Aorta (tissue), 5 donors: Measurements from ENCODE around the gene EMC6. TPM values are rescaled to one million over a fixed set of nuclear protein-coding genes. Genes with fewer than 3 reads are reported as not detected.
"Not testable (repeated sequence)": the region's sequence is repeated elsewhere in the genome, so short reads cannot be mapped to it uniquely, and the experiment has no call there.

Experiments
- ATAC-seq: fragments of 200-7000 bp; cut with Tn5 transposase; one replicate; pipeline ENCODE4 v1.9.1; 2022; ENCODE audit warnings: moderate library complexity; ENCODE audit not compliant: low FRiP score
- DNase-seq, 2 donors: peaks; one replicate each; pipeline ENCODE4 v3.0.0-alpha.2; 2020
- H3K27ac ChIP-seq, 2 donors: one replicate each; pipeline ENCODE4 v1.5.1; 2013; ENCODE audit warnings: low read length in 2 of 2, mild to moderate bottlenecking in 2 of 2, moderate library complexity in 2 of 2, control low read depth in 1 of 2, inconsistent platforms in 1 of 2, low read depth in 1 of 2
- H3K27me3 ChIP-seq, 2 donors: one replicate each; pipeline ENCODE4 v1.6.1; 2013; ENCODE audit warnings: control low read depth in 1 of 2, low read length in 1 of 2, mild to moderate bottlenecking in 1 of 2, moderate library complexity in 1 of 2; ENCODE audit not compliant: insufficient read depth in 2 of 2, control insufficient read depth in 1 of 2
- H3K36me3 ChIP-seq, 2 donors: one replicate each; pipeline ENCODE4 v1.6.1; 2013; ENCODE audit warnings: control low read depth in 1 of 2, low read length in 1 of 2, mild to moderate bottlenecking in 1 of 2; ENCODE audit not compliant: insufficient read depth in 2 of 2, control insufficient read depth in 1 of 2
- H3K4me1 ChIP-seq, 2 donors: one replicate each; pipeline ENCODE4 v1.6.1; 2013; ENCODE audit warnings: low read length in 2 of 2, control low read depth in 1 of 2, mild to moderate bottlenecking in 1 of 2, moderate library complexity in 1 of 2; ENCODE audit not compliant: insufficient read depth in 2 of 2, control insufficient read depth in 1 of 2
- H3K4me3 ChIP-seq, 2 donors: one replicate each; pipeline ENCODE4 v1.5.1; 2013; ENCODE audit warnings: low read length in 2 of 2, control low read depth in 1 of 2, mild to moderate bottlenecking in 1 of 2
- H3K9me3 ChIP-seq: one replicate; pipeline ENCODE4 v1.6.1; 2013; ENCODE audit warnings: mild to moderate bottlenecking, low read length; ENCODE audit not compliant: control insufficient read depth
- WGBS, 2 donors: extraction: QIAGEN DNeasy Blood & Tissue Kit; methylation state at CpG; one replicate each; pipeline ENCODE4 v1.1.7; 2013; 5-methylcytosine and 5-hydroxymethylcytosine counted together
- intact Hi-C, 2 donors: fragments of 100-400 bp; cut with DNase I; formaldehyde crosslinking; loops; one replicate each; pipeline versions ENCODE4 v1.14.2 to v1.15.0; 2022
- polyA plus RNA-seq, 2 donors: library from polyadenylated mRNA; stranded (reverse); fragments of 200-250 nt; gene quantifications; one replicate each; pipeline ENCODE4 v1.2.3, GENCODE V29; 2013
- total RNA-seq, 2 donors: library from RNA; stranded (reverse); fragmentation: NEBNext Ultra II Directional; extraction: Animal tissue kit (Norgen Biotek cat#: 25700); gene quantifications; one replicate each; pipeline ENCODE4 v1.2.1, GENCODE V29; 2021
- donor health status: healthy with polysubstance abuse.
- donor health status: Bipolar disorder and iron deficiency.
- donor health status: DM: no; HTN: no; CAD: no.
- donor health status: DM: no; HTN: no; CAD: no.
- donor health status: DM: yes; HTN: yes; CAD: no.

EMC6 gene
- total and polyA plus RNA-seq, 4 donors = 19.2 to 48.5 (median 29.4) TPM

DNA sequence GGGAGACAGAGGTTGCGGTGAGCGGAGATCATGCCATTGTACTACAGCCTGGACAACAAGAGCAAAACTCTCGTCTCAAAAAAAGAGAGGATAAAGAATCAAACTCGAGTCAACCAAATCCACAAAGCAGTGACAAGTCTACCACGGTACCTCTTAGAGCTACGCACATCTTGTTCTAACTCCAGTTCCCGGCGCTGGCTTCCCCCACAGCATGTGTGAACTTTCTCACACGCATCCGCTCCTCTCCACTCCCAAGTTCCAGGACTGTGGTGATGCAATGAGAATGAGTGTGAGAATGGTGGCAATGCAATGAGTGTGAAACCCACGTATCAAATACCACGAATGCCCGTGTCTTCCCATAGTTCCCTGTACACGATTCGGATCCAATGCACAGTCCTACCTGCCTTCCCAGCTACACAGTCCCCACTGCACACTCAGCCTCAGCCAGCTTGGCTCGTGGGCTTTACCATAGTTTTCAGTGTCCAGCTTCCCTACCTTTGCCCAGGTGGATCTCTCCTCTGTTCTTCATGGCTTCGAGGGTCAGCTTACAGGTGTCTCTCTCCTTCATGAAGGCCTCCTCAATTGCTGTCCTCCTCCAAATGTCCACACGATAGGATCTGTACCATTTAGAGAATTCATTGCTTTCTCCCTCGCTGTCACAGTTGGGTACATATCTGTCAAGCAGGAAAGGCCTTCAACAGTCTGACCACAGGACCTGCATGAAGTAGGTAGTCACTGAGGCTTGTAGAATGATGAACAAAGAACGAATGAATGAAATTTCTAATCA, 36.5 kb downstream of the EMC6 start:
- WGBS, 2 donors = 82 to 88% methylated on average over 20 of the region's 20 CpGs
- no peak for ATAC-seq
- Histone ChIP-seq H3K36me3 (no peaks in the 10 kb centered on the region), H3K27me3 (no peaks in the 10 kb centered on the region), H3K27ac (no peak overlapping the region), H3K9me3 (no peaks in the 10 kb centered on the region), H3K4me1 (no peaks in the 10 kb centered on the region), H3K4me3 (no peak overlapping the region)
- intact Hi-C loops = no loop called here
- DNase-seq = no peak

DNA sequence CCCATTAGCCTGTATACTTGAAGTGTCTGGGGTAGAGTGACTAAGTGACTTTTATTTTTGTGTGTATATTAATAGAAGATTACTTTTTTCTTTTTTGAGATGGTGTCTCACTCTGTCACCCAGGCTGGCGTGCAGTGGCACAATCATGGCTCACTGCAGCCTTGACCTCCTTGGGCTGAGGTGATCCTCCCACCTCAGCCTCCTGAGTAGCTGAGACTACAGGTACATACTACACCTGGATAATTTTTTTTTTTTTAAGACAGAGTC, 37.0 kb downstream of the EMC6 start:
- H3K36me3 ChIP-seq, DNase-seq, H3K27me3 ChIP-seq, H3K9me3 ChIP-seq, H3K4me3 ChIP-seq, H3K4me1 ChIP-seq, ATAC-seq, intact Hi-C loops, H3K27ac ChIP-seq: not testable (repeated sequence)
- 88 to 93% methylated on average over 1 of the region's 1 CpG for WGBS, 2 donors

DNA sequence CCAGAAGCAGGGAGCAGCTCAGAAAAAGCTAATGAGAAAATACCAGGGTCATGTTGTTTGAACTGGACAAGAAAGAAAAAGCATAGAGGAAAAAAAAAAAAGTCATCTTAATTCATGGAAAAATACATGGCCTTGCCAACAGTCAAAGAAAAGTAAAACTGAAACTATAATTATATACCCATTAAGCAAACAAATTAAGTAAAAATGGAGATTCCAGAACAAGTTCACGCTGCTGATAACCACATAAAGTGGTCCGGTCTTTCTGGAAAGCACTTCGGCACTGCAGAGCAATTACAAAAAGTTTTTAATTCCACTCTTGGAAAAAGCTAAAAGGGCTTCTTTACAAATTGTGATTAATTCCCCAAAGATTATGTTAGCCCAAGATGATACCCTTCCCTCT, 39.8 kb downstream of the EMC6 start:
- intact Hi-C loops = no loop called here
- ATAC-seq = no peak
- WGBS, 2 donors = 30 to 36% methylated on average over 3 of the region's 3 CpGs

DNA sequence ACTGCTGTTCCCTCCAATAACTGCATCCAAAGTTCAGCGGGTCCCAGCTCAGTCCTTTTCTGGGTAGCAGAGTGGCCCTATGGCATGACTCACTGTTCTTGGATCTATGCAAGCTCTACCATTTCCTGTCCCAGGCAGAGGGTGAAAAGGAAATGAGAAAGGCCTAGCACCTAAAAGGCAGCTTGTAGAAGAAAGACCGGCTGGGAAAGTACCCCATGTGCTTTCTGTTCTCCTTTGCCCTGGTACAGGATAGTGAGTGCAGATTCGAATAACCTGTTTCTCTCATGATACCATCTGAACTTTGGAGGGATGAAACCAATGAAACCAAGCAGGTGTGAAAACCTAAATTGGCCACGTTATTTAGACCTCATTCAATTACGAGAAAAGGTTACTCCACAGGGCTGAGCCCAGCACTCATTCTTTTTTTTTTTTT, 42.4 kb downstream of the EMC6 start:
- 73 to 80% methylated on average over 5 of the region's 5 CpGs for WGBS, 2 donors
- intact Hi-C loops = no loop called here
- Histone ChIP-seq H3K4me3 (no peak overlapping the region), H3K27me3 (no peaks in the 10 kb centered on the region), H3K9me3 (no peaks in the 10 kb centered on the region), H3K4me1 (no peaks in the 10 kb centered on the region), H3K27ac (no peak overlapping the region), H3K36me3 (peaks cover 1 to 7% of the 10 kb centered on the region in 2 donors)
- ATAC-seq = no peak
- no peak for DNase-seq

More for the DNA sequence above, 39.8 kb downstream of the EMC6 start:
- H3K4me3 ChIP-seq = no peak overlapping the region
- no peaks in the 10 kb centered on the region for H3K36me3 ChIP-seq
- H3K27ac ChIP-seq = no peak overlapping the region
- H3K4me1 ChIP-seq = no peaks in the 10 kb centered on the region
- DNase-seq = no peak
- H3K9me3 ChIP-seq = no peaks in the 10 kb centered on the region
- H3K27me3 ChIP-seq = no peaks in the 10 kb centered on the region

DNA sequence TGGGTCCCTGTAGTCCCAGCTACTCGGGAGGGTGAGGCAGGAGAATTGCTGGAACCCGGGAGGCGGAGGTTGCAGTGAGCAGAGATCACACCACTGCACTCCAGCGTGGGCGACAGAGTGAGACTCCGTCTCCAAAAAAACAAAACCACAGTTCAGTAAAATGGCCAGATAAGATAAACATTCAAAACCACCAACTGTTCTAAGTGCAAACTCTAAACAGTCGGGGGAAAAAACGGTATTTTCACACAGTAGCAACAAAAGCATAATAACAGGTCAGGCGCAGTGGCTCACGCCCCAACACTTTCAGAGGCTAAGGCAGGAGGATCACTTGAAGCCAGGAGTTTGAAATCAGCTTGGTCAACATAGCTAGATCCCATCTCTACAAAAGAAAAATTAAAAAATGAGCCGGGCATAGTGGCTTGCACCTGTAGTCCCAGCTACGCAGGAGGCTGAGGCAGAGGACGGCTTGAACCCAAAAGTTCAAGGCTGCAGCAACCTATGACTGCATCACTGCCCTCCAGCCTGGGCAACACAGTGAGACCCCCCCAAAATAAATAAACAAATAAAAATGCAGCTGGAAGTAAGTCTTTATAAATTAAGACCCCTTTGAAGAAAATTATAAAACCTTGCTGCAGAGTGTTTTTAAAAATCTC, 44.3 kb downstream of the EMC6 start:
- WGBS, 2 donors = 82 to 87% methylated on average over 13 of the region's 13 CpGs
- peaks cover 3 to 7% of the 10 kb centered on the region in 2 donors for H3K36me3 ChIP-seq
- ATAC-seq (no peak), DNase-seq (no peak)
- intact Hi-C loops = no loop called here
- no peak overlapping the region for H3K27ac ChIP-seq
- no peaks in the 10 kb centered on the region for H3K4me1 ChIP-seq
- H3K9me3 ChIP-seq = no peaks in the 10 kb centered on the region
- H3K27me3 ChIP-seq = no peaks in the 10 kb centered on the region
- no peak overlapping the region for H3K4me3 ChIP-seq

DNA sequence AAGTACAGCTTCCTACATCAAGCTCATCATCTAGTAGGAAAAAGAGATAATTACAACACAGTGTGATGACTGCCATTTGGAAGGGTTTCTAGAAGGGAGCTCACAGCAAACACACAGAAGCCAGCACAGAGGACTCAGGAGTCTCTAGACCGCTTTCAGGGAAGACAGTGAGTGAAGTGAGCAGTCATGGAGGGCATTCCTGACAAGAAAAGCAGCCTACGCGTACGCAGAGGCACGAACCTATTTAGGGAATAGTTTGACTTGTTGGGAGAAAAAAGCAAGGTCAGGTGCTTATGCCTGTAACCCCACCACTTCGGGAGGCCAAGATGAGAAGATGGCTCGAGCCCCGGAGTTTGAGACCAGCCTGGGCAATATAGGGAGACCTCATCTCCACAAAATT, 46.7 kb downstream of the EMC6 start:
- no peak for DNase-seq
- Histone ChIP-seq H3K4me3 (no peak overlapping the region), H3K36me3 (peaks cover 5 to 7% of the 10 kb centered on the region in 2 donors), H3K27ac (no peak overlapping the region), H3K4me1 (no peaks in the 10 kb centered on the region), H3K9me3 (no peaks in the 10 kb centered on the region), H3K27me3 (no peaks in the 10 kb centered on the region)
- WGBS, 2 donors = 91 to 92% methylated on average over 8 of the region's 8 CpGs
- no peak for ATAC-seq
- intact Hi-C loops = no loop called here

DNA sequence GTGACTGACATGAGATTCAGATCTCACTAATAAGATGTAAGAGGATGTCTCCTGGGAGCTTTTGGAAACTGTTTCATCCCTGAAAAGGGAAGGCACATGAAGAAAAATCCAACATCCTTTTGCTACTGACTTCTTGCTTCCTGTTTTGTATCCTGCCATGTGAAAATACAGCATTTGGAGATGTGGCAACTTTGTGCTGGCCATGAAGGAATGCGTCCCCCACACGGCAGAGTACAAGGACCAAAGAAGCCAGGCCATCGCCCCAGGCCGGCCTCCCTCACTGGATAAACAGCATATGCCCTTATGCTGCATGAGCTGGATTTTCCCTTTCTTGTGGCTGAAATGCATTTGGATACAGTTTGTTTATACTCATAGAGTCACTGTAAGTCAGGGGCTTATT, 49.6 kb downstream of the EMC6 start:
- WGBS, 2 donors = 88 to 91% methylated on average over 4 of the region's 4 CpGs
- intact Hi-C loops = no loop called here
- Histone ChIP-seq H3K36me3 (peaks cover 5 to 7% of the 10 kb centered on the region in 2 donors), H3K4me3 (no peak overlapping the region), H3K9me3 (no peaks in the 10 kb centered on the region), H3K27me3 (no peaks in the 10 kb centered on the region), H3K4me1 (no peaks in the 10 kb centered on the region), H3K27ac (no peak overlapping the region)
- no peak for DNase-seq
- ATAC-seq = no peak

DNA sequence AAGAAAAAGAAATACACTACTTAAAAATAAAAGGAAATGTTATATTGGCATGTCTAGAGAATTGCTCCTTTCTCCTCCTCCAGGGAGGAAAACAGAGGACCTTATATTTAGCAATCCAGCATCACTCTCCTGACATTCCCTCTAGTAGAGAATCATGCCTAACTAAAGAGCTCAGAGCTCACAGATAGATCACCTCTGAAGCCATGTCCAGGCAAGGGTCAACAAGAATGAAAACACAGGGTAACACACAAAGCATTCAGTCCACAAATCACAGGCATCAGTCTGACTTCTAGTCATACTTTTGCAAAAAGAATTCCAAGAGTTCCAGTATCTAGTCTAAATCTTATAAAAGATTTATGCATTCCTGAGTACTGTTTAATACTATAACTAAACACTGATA, 50.7 kb downstream of the EMC6 start:
- H3K27me3 ChIP-seq = no peaks in the 10 kb centered on the region
- no peaks in the 10 kb centered on the region for H3K9me3 ChIP-seq
- H3K27ac ChIP-seq = no peak overlapping the region
- DNase-seq (no peak), ATAC-seq (no peak)
- H3K36me3 ChIP-seq = peaks cover 5 to 7% of the 10 kb centered on the region in 2 donors
- no peaks in the 10 kb centered on the region for H3K4me1 ChIP-seq
- intact Hi-C loops = no loop called here
- no peak overlapping the region for H3K4me3 ChIP-seq
